ENCODE results near the gene KIAA1671. TPM values are rescaled to one million over a fixed set of nuclear protein-coding genes. Genes with fewer than 3 reads are reported as not detected.

KIAA1671 gene
- polyA plus RNA-seq, 5 donors = 18.5 to 22.7 (median 19.8) TPM

DNA sequence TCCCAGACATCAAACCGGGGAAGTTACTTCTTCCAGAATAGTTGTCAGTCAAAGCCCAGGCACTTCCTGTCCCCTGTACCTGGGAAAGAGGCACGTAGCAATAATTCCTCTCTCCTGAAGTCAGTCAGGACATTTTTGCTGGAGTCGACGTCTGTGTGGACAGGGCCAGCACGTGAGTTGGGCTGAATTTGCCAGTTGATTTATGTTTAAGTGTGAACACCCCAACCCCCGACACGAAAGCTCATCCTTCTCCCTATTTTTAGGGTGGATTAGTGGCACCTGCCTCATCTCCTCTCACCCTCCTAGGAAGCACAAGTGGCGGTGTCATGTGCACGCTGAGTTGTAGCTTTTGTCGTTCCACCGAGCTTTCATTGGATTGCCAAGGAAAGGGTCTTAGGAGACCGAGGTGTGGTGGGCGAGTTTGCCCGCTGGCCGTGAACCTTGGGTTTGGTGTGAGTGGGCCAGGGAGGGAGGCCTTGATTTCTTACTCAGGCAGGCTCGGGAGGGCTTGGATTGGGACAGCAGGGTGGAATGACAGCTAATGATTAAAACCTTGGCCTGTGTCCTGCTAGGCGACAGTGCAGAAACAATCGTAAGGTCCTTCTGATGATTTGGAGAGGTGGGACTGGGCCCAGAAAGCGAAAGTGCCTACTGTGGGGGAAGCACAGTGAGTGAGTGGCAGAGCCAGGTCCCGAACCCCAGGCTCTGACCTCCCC is 160.2 kb downstream of the KIAA1671 start:
- DNase-seq = no peak

DNA sequence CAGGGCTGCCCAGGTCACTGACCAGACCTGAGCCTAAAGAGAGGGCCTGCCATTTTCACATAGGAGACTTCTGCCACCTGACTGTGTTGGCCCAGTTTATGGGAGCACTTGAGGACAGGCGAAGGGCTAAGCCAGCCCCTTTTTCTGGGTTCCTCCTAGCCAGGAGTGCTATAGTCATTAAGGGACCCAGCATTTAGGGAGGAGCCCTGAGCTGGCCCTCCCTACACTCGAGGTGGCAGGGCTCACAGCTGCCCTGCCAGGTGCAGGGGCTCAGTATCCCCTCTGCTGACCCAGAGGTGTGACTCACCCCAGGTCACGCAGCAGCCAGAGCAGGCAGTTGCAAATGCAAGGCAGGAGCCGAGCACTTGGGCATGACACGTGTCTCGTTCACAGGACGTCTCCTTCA is 160.8 kb downstream of the KIAA1671 start:
- DNase-seq = no peak

DNA sequence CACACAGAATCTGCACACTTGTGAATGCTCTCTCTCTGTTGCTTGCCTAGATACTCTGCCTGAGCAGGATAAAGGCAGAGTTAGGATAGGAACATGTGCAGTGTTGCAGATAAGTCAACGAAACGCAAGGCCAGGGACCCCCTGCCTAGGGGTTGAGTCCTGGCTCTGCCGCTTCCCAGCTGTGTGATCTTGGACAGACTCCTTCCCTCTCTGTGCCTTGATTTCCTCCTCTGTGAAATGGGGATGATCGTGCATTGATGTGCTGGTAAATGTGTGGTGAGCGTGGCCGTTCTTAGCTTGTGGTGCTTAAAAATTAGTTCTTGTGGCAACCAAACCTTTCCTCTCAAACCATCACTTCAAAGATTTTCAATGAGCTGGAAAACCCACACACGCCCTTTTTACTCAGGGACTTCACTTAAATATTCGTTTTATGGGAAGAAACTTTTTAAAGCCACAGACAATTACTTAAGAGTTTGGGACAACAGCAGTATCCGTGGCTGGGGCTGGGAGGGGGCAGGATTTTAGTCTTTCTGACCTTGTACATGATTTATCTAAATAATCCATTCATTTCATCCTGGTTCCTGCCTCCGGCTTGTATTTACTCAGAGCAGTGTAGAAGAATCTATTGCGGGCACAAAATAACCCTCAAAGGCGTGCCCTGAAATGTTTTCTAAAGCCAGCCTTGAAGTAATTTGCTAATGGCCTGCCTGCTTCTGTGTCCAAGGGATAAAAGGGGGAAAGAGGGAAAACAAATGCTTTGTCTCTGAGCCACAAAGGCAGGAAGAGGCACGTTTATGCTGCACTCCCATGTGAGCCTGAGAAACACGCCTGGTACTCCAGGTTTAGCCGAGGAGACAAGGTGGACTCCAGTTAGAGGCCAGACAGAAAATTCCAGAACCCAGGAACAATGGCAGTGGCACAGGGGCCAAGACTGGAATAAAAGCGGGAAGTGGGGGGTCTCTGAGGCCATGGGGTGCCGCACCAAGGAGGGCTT is 162.2 kb downstream of the KIAA1671 start:
- DNase-seq = no peak

DNA sequence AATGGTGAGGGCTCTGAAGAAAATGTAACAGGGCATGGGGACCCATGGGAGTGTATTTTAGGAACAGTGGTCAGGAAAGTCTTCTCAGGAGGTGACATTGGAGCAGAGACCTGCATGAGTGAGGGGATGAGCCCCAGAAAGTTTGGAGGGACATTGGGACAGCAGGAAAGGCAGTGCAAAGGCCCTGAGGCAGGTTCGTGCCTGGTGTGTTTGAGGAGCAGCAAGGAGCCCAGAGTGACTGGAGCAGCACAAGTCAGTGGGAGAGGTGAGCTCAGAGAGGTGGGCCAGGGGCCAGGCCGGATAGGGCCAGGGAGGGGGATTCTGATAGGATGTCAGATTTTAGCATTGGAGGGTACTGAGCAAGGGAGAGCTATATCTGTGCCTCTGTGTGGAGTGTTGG is 167.1 kb downstream of the KIAA1671 start:
- no peak for DNase-seq

DNA sequence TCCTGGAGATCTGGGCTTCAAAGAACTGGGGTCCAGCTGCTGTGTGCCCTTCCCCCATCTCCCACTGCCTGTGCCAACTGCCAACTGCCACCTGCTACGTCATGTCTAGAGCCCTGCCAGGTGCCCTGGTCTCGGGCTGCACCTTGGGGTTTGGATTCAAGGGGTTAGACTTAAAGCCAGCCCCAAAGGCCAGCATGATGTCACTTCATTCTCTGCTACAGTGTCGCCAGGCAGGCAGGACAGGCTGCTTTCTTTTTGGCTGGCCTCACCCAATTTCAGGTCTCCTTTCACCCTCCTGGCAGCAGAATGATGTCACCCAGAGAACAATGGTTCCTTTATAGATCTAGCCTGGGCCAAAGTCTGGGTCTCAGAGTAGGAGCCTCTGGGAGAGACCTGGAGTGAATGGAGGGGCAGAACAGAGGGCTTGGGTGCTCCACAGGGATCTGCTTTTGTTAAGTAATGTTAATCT is 167.6 kb downstream of the KIAA1671 start:
- DNase-seq = no peak

DNA sequence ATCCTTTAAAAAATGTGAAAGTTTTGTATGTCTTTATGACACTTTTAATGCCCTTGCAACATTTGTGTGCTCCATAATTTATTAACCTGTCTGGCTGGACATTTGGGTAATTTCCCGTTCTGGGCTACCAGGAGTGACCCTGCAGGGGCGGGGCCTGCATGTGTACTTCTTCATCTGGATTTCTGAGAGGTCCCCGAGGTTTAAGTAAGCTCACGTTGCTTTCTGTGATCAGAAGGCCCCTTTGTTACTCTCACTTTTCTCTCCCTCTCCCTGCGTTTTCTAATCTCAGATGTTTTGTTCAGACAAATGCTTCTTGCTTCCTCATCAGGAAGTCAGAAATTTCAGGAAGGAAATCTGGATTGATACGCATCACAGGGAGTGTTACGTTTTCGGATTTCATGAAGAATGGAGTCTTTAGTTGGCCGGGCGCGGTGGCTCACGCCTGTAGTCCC is 168.3 kb downstream of the KIAA1671 start:
- DNase-seq = no peak

DNA sequence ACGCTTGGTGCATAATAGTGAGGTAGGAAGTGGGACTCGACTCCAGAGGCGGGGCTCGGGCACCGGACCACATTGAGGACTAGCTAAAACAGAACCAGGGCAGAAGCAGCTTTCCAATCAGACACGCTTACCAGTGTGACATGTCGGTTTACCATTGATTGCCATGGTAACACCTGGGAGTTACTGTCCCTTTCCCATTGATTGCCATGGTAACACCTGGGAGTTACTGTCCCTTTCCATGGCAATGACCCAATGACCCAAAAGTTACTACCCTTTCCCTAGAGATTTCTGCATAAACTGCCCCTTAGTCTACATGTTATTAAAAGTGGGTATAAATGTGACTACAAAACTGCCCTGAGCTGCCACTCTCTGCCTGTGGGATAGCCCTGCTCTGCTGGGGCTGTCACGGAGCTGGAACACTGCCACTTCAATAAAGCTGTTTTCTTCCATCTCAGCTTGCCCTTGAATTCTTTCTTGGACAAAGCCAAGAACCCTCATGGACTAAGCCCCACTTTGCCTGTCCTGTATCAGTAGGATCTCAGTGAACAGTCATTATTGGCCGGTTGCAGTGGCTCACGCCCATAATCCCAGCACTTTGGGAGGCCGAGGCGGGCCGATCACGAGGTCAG is 169.7 kb downstream of the KIAA1671 start:
- no peak for DNase-seq

DNA sequence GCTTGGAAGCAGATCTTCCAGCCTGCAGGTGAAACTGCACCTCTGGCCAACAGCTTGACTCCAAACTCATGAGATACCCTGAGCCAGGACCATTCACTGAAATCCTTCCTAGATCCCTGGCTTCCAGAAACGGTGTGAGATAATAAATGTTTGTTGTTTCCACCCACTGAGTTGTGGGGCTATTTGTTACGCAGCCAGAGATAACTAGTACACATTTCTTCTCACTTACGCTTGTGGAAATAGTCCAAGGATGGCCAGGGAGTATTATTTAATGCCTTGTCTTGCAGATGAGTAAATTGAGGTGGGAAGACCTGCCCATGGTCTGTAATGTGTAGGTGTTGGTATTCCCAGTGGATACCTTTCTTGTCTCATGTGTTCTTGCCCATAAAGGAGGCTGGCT is 171.2 kb downstream of the KIAA1671 start:
- no peak for DNase-seq

DNA sequence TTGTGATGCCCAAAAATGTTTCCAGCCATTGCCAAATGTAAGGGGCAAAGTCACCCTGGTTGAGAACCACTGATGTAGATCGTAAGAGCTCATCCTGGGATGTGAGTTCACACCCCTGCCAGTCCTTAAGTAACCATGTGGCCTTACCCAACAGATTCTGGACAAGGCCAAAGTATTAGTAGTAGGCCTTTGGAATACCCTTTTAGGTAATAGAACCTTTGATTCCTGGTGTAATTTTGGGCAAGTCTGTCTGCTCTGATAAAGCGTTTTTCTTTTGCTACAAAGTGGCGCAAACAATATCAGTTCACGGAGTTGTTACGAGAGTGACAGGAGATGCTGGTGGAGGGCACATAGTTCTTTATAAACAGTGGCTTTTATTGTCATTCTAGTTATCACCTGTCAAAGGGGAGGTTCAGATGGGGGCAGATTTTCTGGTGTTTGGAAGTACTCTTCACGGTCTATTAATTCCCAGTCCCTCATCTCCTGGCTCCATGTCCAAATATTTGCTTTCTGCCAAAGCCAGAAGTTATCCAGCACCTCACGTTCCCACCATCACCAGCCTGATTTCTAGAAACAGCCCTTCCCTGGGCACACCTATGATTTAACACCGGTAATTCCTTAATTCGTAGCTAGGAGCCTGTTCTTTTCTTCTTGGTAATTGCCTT is 173.3 kb downstream of the KIAA1671 start:
- DNase-seq = no peak

DNA sequence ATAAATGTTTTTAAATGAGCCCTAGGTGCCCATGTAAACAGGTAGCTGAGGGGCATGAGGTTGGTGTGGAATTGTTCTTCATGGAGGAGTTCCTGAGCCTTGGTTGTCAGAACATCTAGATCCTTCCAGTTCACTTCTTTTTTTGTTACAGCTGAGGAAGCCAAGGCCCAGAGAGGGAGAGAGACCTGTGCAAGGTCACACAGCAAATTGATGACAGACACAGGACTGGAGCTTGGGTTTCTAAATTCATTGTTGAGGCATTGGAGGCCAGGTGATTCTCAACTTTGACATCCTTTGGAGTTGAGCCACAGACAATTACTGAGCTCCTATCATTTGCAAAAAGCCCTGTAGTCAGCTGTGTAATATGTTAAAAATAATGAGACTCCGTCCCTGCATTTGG is 174.0 kb downstream of the KIAA1671 start:
- no peak for DNase-seq

DNA sequence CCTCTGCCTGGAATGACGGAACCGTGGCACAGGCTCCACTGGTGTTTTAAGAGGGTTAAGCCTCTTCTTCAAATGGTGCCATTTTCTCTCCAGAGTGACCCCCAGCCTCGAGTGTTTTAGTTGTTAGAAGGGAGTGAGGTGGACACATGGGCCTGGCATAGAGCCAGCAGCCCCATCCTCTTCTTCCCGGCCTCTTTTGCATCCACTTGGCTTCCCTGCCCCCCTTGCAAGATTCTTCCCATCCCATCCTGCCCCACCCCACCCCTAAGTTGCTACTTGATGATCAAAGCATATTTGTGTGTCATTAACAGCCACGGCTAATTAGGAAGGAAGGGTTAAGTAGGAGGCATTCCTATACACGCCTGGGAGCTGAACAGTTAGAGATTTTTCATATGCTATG is 174.8 kb downstream of the KIAA1671 start:
- no peak for DNase-seq

DNA sequence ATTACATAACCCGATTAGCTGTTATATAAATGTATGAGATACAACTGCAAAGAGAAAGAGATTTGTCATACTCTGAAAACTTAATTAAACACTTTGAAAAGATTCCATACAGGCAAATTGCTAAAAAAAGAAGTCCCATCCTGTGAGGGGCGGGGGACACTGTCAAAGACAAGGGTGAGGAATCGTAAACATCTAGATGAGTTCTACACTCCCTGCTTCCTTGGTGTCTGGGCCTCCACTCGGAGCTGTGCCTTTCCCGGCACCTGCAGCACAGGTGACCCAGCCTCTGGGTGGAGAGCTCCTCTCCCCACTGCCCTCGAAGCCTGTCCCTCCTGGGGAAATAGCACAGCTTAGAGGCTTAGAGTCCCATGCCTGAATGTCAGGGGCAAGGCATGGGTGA is 177.9 kb downstream of the KIAA1671 start:
- DNase-seq = no peak

DNA sequence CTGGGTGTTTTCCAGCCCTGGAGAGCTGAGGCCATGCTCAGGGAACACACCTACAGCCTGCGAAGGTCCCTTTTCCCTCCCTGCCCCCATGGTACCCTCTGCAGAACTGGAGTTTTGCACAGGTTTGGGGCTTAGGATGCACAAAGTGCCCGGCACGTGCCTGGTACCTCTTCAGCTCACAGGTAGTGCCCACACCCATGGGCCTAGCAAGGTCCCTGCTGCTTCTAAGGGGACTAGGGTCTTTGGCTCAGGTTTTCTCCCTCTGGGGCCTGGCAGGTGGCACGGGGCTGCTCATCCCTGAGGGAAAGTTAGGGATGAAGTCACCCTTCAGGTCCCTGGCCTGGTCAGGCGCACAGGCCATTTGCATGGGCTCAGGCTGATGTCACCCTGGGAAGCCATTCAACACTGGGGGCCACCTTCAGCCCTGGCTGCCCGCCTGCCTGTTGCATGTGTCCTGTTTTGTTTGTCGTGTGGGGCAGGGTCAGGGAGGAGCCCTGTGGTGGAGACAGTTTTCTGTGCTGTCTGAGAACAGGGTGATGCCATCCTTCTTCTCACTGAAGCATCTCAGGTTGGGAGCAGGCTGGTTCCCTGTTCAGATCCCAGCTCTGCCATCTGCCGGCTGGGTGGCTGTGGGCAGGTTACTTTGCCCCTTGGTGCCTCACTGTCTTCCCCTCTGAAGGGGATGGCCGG is 178.8 kb downstream of the KIAA1671 start:
- DNase-seq = no peak

DNA sequence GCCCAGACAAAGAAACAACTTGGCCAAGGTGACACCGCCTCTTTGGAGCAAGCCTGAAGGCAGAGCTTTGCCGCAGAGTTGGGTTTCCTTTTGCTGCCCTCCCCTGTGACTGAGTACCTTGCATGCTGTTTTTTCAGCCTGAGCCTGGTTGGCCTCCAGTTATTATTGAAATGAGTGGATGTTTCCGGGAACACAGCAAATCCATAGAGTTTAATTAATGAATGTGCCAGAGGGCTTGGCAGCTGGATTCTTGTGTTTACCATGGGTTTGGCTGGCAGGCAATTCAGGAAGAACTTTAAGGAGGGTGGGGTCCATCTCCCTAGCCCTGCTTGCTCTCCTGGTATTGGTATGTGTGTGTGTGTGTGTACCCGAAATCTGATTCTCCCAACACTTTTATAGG is 181.5 kb downstream of the KIAA1671 start:
- DNase-seq = no peak

DNA sequence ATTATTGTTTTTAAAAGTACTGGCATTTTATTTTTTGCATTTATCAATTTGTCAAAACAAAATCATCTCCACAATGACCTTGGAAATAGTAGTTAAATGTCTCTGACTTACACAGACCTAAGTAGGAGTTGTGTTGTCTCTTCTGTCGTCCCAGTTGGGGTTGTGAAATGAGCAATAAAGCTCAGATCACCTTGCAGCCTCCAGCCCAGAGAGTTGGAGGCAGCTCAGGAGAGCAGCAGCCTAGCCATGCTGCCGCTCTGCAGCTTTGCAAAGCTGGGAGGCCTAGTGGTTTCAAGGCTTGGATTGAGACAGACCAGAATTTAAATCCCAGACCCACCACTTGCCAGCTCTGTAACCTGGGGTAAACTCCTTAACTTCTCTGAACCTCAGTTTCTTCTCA is 181.9 kb downstream of the KIAA1671 start:
- no peak for DNase-seq

DNA sequence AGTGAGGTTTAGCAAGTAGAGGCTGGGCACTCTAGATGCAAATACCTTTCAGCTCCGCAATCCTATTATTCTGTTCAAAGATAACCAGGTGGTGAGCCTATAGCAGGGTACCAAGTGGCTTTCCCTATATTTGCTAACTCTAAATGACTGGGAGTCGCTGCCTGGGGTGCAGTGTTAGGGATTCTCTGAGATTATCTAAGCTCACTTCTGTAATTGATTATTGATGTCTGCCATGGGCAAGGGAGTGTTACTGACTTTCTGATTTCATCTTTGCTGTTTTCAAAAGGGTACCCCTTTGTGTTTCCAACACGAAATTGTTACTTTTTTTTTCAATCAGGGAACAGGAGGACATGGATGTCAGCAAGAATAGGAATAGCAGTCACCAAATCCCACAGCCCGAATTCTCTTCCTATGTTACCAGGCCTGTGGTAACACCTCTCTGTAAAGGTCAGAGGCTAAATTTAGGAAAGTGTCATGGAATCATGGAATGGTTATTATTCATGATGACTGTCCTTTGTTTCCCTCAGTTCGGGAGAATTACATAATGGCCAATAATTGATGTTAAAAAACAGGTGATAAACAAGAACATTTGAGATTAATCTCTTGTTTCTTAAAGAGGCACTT is 184.5 kb downstream of the KIAA1671 start:
- no peak for DNase-seq

DNA sequence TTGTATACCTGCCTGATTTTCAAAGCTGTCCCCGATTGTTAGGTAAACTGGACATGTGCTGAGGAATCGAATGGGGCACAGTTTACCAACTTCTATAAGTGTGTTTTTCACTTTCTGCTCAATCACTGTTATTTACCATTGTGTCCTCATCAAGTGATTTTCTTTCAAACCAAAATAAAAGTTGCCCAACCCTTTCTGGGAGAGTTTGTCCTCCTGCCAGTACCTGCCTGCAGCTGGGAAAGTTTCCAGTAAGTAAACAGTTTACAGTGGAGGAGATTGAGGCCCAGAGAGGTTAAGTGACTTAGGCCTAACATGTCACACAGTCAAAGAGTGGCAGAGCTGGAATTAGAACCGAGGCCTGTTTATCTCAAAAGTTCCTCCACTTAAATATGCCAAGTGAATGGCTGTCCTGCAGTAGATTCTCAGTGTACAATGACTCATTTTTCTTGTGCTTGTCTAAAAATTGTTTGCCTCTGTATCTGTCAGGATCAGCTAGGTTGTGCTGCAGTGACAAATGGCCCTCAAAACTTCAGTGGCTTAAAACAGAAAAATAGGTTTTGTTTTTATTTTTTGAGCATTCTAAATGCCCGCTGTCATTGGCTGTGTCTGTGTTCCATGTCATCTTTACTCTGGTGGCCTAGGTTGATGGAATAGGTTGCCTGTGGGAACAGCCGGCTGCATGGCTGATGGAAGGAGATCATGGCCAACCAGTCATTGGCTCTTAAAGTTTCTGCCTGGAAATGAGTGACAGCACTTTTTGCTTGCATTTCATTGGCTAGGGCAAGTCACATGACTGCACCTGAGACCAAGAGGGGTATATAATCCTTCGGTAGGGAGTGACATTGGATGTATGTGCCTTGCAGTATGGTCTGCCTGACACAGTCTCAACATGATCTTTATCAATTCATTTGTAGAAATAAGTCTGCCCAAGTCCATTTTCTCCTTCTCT is 185.3 kb downstream of the KIAA1671 start:
- no peak for DNase-seq

DNA sequence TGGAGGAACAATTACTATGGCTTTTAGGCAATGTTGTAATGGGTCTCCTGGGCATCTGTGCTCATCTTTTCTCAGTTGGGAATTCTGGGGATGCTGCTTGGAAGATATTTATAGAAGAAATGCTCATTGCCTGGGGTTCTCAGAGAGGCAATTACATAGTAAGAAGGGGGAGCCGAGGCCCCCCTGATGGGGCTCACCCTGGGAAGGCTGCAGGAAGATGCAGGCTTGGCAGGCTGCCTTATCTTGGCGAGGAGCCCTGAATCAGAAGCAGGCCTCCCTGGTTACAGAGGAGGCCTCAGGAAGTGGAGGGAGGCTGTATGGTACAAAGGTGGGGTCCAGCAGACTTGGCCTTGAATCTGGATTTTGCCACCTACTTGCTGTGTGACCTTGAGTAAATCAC is 186.5 kb downstream of the KIAA1671 start:
- DNase-seq = no peak

DNA sequence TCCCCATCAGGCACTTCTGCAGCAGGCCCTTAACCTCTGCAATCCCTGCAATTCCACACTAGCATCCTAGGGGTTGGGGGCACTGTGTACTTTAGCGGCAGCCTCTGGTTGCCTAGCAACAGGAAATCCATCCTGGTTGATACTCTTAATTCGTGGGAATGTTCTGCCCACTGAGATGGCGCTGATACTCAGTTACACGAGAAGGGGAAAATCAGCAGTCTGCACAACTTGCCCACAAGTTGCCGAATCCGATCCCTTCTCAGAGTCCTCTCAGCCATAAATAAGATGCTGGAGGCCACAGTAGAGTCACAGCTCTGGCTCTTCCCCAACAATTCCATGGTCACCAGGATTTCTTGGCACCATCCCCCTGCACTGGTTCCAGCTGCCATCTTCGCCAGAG is 189.6 kb downstream of the KIAA1671 start:
- DNase-seq = no peak
